Endodermal cell (in vitro differentiated cells): Measurements from ENCODE around the gene COL23A1. TPM values are rescaled to one million over a fixed set of nuclear protein-coding genes. Genes with fewer than 3 reads are reported as not detected.

Experiments
- DNase-seq: peaks from one replicate; pipeline ENCODE4 v3.0.0-alpha.2; 2017
- H3K27ac ChIP-seq: 2 replicates; pipeline ENCODE4 v1.5.1; 2013; ENCODE audit warnings: mild to moderate bottlenecking, low read depth, low read length, moderate library complexity
- H3K27me3 ChIP-seq: 2 replicates; pipeline ENCODE4 v1.6.1; 2013; ENCODE audit warnings: mild to moderate bottlenecking, low read length, moderate library complexity; ENCODE audit not compliant: insufficient read depth, control insufficient read depth, poor library complexity, severe bottlenecking
- H3K36me3 ChIP-seq: 2 replicates; pipeline ENCODE4 v1.7.0; 2013; ENCODE audit warnings: mild to moderate bottlenecking, low read length, moderate library complexity; ENCODE audit not compliant: control insufficient read depth, insufficient read depth
- H3K4me1 ChIP-seq: one replicate; pipeline ENCODE4 v1.7.0; 2013; ENCODE audit warnings: low read length; ENCODE audit not compliant: control insufficient read depth, insufficient read depth
- H3K4me3 ChIP-seq: 2 replicates; pipeline ENCODE4 v1.5.1; 2013; ENCODE audit warnings: mild to moderate bottlenecking, low read length, moderate library complexity
- H3K9ac ChIP-seq: 2 replicates; pipeline ENCODE4 v1.6.1; 2013; ENCODE audit warnings: mild to moderate bottlenecking, low read length, moderate library complexity; ENCODE audit not compliant: poor library complexity, severe bottlenecking; ENCODE audit errors: extremely low read depth
- H3K9me3 ChIP-seq: 2 replicates; pipeline ENCODE4 v1.6.1; 2013; ENCODE audit warnings: mild to moderate bottlenecking, low read length, moderate library complexity; ENCODE audit not compliant: control insufficient read depth
- H3K27ac Mint-ChIP-seq: 2 replicates; pipeline ENCODE4 v1.8.0; 2020; ENCODE audit warnings: mixed read lengths
- H3K27me3 Mint-ChIP-seq: 2 replicates; pipeline ENCODE4 v1.8.0; 2021; ENCODE audit warnings: mild to moderate bottlenecking, mixed read lengths; ENCODE audit not compliant: insufficient read depth
- H3K36me3 Mint-ChIP-seq: 2 replicates; pipeline ENCODE4 v1.8.0; 2020; ENCODE audit warnings: low read depth, mixed read lengths
- H3K4me1 Mint-ChIP-seq: 2 replicates; pipeline ENCODE4 v1.8.0; 2020; ENCODE audit warnings: mixed read lengths
- H3K4me3 Mint-ChIP-seq: 2 replicates; pipeline ENCODE4 v1.8.0; 2020; ENCODE audit warnings: mild to moderate bottlenecking, moderate library complexity, mixed read lengths
- H3K9me3 Mint-ChIP-seq: 2 replicates; pipeline ENCODE4 v1.8.0; 2020; ENCODE audit warnings: mild to moderate bottlenecking, mixed read lengths
- CTCF ChIP-seq: fragments of 200-600 bp; sonication (generic); conservative IDR thresholded peaks from 2 replicates; pipeline ENCODE4 v1.5.0; 2021; ENCODE audit warnings: antibody characterized with exemption, mild to moderate bottlenecking
- WGBS, 2 experiments: methylation state at CpG; one replicate each; pipeline versions ENCODE4 v1.1.5 to v1.1.7; 2013; ENCODE audit warnings: missing lambda C conversion rate in 2 of 2, mixed read lengths in 1 of 2; ENCODE audit not compliant: insufficient coverage in 1 of 2, insufficient read length in 1 of 2; 5-methylcytosine and 5-hydroxymethylcytosine counted together
- total RNA-seq, 2 donors: library from RNA; stranded (reverse); fragmentation: NEBNext Ultra II Directional in 1 of 2; extraction: Animal tissue kit (Norgen Biotek cat#: 25700) in 1 of 2; gene quantifications; 2 replicates in 1 of 2; 3 replicates in 1 of 2; pipeline ENCODE4 v1.2.1, GENCODE V29; 2021

Gene COL23A1
- total RNA-seq, 2 donors from 2014 or later, result 50.2 to 71.3 TPM

GRCh38 chr5:178364326-178364675 is 225.9 kb downstream of the COL23A1 start:
- Histone ChIP-seq H3K36me3 (no peaks in the 10 kb centered on the region), H3K9me3 (peaks cover 4% of the 10 kb centered on the region), H3K4me3 (no peak overlapping the region), H3K27ac (no peak overlapping the region), H3K4me1 (no peaks in the 10 kb centered on the region), H3K9ac (no peak overlapping the region), H3K27me3 (no peaks in the 10 kb centered on the region)
- Mint-ChIP-seq H3K36me3 (peaks cover 8% of the 10 kb centered on the region), H3K9me3 (peaks cover 2% of the 10 kb centered on the region), H3K27me3 (no peaks in the 10 kb centered on the region), H3K27ac (peak overlapping the region; percentile 35), H3K4me1 (no peaks in the 10 kb centered on the region), H3K4me3 (no peak overlapping the region)
- 86 to 94% methylated on average over 6 to 7 of the region's 7 CpGs for WGBS, 2 experiments
- no peak for DNase-seq
- no peak for TF ChIP-seq CTCF

- Mint-ChIP-seq H3K27ac (peak overlapping the region; percentile 35), H3K4me1 (no peaks in the 10 kb centered on the region), H3K4me3 (no peak overlapping the region), H3K27me3 (no peaks in the 10 kb centered on the region), H3K36me3 (peaks cover 2% of the 10 kb centered on the region), H3K9me3 (no peaks in the 10 kb centered on the region)
- no peak overlapping the region for H3K27ac ChIP-seq
- H3K9me3 ChIP-seq, result no peaks in the 10 kb centered on the region
- no peak for DNase-seq
- H3K36me3 ChIP-seq, result no peaks in the 10 kb centered on the region
- no peaks in the 10 kb centered on the region for H3K27me3 ChIP-seq
- H3K9ac ChIP-seq, result no peak overlapping the region
- no peak overlapping the region for H3K4me3 ChIP-seq
- H3K4me1 ChIP-seq, result no peaks in the 10 kb centered on the region
- WGBS, 2 experiments, result 93 to 99% methylated on average over 14 to 25 of the region's 25 CpGs
- TF ChIP-seq CTCF, result no peak
Measured at GRCh38 chr5:178363501-178364325, 226.5 kb downstream of the COL23A1 start.

- Mint-ChIP-seq H3K27ac (no peak overlapping the region), H3K4me1 (peaks cover 8% of the 10 kb centered on the region), H3K9me3 (no peaks in the 10 kb centered on the region), H3K27me3 (no peaks in the 10 kb centered on the region), H3K4me3 (no peak overlapping the region), H3K36me3 (peaks cover 2% of the 10 kb centered on the region)
- 87 to 90% methylated on average over 7 to 19 of the region's 19 CpGs for whole genome bisulfite sequencing, 2 experiments
- DNase-seq, result no peak
- Histone ChIP-seq H3K4me3 (no peak overlapping the region), H3K9ac (no peak overlapping the region), H3K36me3 (no peaks in the 10 kb centered on the region), H3K27me3 (no peaks in the 10 kb centered on the region), H3K9me3 (no peaks in the 10 kb centered on the region), H3K27ac (no peak overlapping the region), H3K4me1 (no peaks in the 10 kb centered on the region)
- no peak for TF ChIP-seq CTCF
Measured at GRCh38 chr5:178361657-178362445, 228.3 kb downstream of the COL23A1 start.
